Measurements from ENCODE around the gene TRIM65. TPM values are rescaled to one million over a fixed set of nuclear protein-coding genes. Genes with fewer than 3 reads are reported as not detected.

Gene TRIM65
- total RNA-seq, 2 experiments from 2014 or later = 9.9 to 11.7 TPM

DNA sequence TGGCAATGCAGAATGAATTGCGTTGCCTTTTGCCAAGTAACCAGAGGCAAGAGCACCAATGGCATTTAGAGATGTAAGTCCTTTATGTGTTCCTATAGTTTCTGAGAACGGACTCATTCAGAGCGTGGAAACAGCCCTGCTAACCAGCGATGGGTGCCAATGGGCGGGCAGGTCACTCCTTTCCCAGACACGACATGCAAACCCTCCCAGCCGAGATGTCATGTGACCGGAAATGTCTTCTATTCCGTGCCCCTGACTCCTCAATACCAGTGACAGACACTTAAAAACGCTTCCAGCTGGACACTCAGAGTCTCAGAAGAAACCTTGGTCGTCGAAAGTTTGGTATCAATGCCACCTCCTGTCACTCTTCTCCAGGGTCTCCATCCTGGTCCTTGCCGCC lies 40.9 kb upstream of the TRIM65 start:
- Mint-ChIP-seq H3K36me3 (ENCODE audit: low read depth) (no peaks in the 10 kb centered on the region), H3K27me3 (no peaks in the 10 kb centered on the region), H3K4me1 (ENCODE audit: low read depth) (peaks cover 18% of the 10 kb centered on the region), H3K27ac (no peak overlapping the region), H3K9me3 (no peaks in the 10 kb centered on the region), H3K4me3 (peak overlapping the region; percentile 20)
- Histone ChIP-seq H3K36me3 (ENCODE audit: insufficient read depth, low read length) (no peaks in the 10 kb centered on the region), H3K27ac (ENCODE audit: low read depth in 1 of 2, low read length in 2 of 2) (no peak overlapping the region), H3K4me1 (ENCODE audit: insufficient read depth, low read length) (peaks cover 15% of the 10 kb centered on the region), H3K4me3 (ENCODE audit: low read length) (no peak overlapping the region), H3K27me3 (ENCODE audit: control insufficient read depth in 1 of 2, insufficient read depth in 2 of 2, low read length in 2 of 2) (no peaks in the 10 kb centered on the region), H3K9me3 (ENCODE audit: control insufficient read depth in 1 of 2, insufficient read depth in 1 of 2, low read length in 2 of 2) (no peaks in the 10 kb centered on the region)
- intact Hi-C loops (cut with DNase I, micrococcal nuclease) = no loop called here
- TF ChIP-seq, protein P1, sequence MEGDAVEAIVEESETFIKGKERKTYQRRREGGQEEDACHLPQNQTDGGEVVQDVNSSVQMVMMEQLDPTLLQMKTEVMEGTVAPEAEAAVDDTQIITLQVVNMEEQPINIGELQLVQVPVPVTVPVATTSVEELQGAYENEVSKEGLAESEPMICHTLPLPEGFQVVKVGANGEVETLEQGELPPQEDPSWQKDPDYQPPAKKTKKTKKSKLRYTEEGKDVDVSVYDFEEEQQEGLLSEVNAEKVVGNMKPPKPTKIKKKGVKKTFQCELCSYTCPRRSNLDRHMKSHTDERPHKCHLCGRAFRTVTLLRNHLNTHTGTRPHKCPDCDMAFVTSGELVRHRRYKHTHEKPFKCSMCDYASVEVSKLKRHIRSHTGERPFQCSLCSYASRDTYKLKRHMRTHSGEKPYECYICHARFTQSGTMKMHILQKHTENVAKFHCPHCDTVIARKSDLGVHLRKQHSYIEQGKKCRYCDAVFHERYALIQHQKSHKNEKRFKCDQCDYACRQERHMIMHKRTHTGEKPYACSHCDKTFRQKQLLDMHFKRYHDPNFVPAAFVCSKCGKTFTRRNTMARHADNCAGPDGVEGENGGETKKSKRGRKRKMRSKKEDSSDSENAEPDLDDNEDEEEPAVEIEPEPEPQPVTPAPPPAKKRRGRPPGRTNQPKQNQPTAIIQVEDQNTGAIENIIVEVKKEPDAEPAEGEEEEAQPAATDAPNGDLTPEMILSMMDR (IDR thresholded peaks at IDR 0.05) = no peak
- ATAC-seq (ENCODE audit: poor library complexity) = no peak
- no peak for DNase-seq
- ChIA-PET POLR2A (no interaction called here), CTCF (no interaction called here)

DNA sequence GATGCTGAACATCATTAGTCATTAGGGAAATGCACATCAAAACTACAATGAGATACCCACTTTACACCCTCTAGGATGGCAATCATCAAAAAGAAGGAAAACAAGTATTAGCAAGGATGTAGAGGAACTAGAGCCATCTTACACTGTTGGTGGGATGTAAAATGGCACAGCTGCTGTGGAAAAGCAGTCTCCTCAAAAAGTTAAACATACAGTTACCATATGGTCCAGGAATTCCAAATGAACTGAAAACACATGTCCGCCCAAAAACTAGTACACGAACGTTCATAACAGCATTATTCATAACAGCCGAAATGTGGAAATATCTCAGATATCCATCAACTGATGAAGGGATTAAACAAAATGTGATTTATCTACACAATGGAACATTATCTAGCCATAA lies 37.1 kb upstream of the TRIM65 start:
- ATAC-seq (ENCODE audit: poor library complexity) = no peak
- H3K9me3 ChIP-seq (ENCODE audit: control insufficient read depth in 1 of 2, insufficient read depth in 1 of 2, low read length in 2 of 2) = no peaks in the 10 kb centered on the region
- no peaks in the 10 kb centered on the region for H3K27me3 ChIP-seq (ENCODE audit: control insufficient read depth in 1 of 2, insufficient read depth in 2 of 2, low read length in 2 of 2)
- Mint-ChIP-seq H3K36me3 (ENCODE audit: low read depth) (peaks cover 4% of the 10 kb centered on the region), H3K27me3 (no peaks in the 10 kb centered on the region), H3K4me1 (ENCODE audit: low read depth) (no peaks in the 10 kb centered on the region), H3K27ac (no peak overlapping the region), H3K4me3 (no peak overlapping the region), H3K9me3 (no peaks in the 10 kb centered on the region)
- no peaks in the 10 kb centered on the region for H3K36me3 ChIP-seq (ENCODE audit: insufficient read depth, low read length)
- DNase-seq = no peak
- no peak overlapping the region for H3K4me3 ChIP-seq (ENCODE audit: low read length)
- H3K27ac ChIP-seq (ENCODE audit: low read depth in 1 of 2, low read length in 2 of 2) = no peak overlapping the region
- POLR2A ChIA-PET = interaction anchor here (0.9 kb wide), 1 partner anchor 8 kb away, joined by 3 read pairs; no protein-coding TSS in a partner anchor
- CTCF ChIA-PET = no interaction called here
- TF ChIP-seq, protein P1 (IDR thresholded peaks at IDR 0.05) = no peak
- intact Hi-C loops (cut with DNase I, micrococcal nuclease) = no loop called here
- H3K4me1 ChIP-seq (ENCODE audit: insufficient read depth, low read length) = no peaks in the 10 kb centered on the region

DNA sequence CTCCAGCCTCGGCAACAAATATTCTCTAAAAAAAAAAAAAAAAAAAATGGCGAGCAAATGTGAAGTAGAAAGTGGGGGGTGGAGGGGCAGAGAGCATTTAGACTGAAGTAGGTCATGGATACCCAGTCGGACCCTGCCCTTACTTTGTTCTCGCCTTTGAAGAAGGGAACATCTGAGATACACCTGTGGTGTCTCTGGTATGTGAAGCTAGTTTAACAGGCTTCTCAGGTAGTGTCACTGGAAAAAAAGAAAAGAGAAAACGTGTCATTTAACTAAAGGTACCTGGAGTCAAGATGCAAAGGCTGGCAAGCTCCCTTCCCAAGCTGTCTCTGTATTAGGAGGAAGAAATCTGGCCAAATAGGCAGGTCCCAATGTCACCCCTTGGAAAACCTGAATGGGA lies 36.1 kb upstream of the TRIM65 start:
- H3K27ac Mint-ChIP-seq = no peak overlapping the region
- peaks cover 4% of the 10 kb centered on the region for H3K36me3 Mint-ChIP-seq (ENCODE audit: low read depth)
- ChIA-PET CTCF (no interaction called here), POLR2A (interaction anchor here (0.9 kb wide), 1 partner anchor 7 kb away, joined by 3 read pairs; no protein-coding TSS in a partner anchor)
- ATAC-seq (ENCODE audit: poor library complexity) = no peak
- no peaks in the 10 kb centered on the region for H3K27me3 ChIP-seq (ENCODE audit: control insufficient read depth in 1 of 2, insufficient read depth in 2 of 2, low read length in 2 of 2)
- DNase-seq = no peak
- no peaks in the 10 kb centered on the region for H3K4me1 Mint-ChIP-seq (ENCODE audit: low read depth)
- no peak overlapping the region for H3K27ac ChIP-seq (ENCODE audit: low read depth in 1 of 2, low read length in 2 of 2)
- no peaks in the 10 kb centered on the region for H3K9me3 Mint-ChIP-seq
- intact Hi-C loops (cut with DNase I, micrococcal nuclease) = no loop called here
- no peak overlapping the region for H3K4me3 ChIP-seq (ENCODE audit: low read length)
- no peak overlapping the region for H3K4me3 Mint-ChIP-seq
- no peaks in the 10 kb centered on the region for H3K27me3 Mint-ChIP-seq
- no peaks in the 10 kb centered on the region for H3K9me3 ChIP-seq (ENCODE audit: control insufficient read depth in 1 of 2, insufficient read depth in 1 of 2, low read length in 2 of 2)
- H3K36me3 ChIP-seq (ENCODE audit: insufficient read depth, low read length) = no peaks in the 10 kb centered on the region
- no peaks in the 10 kb centered on the region for H3K4me1 ChIP-seq (ENCODE audit: insufficient read depth, low read length)
- TF ChIP-seq, protein P1 (IDR thresholded peaks at IDR 0.05) = no peak
